Gastroesophageal sphincter (tissue), 4 donors: Measurements from ENCODE around the gene NNAT. TPM values are rescaled to one million over a fixed set of nuclear protein-coding genes. Genes with fewer than 3 reads are reported as not detected.

ENCODE experiments used
- ATAC-seq: fragments of 150-250 bp; one replicate; pipeline ENCODE4 v1.9.1; 2016; ENCODE audit warnings: mild to moderate bottlenecking, moderate library complexity
- H3K27ac ChIP-seq, 4 donors: fragments of 200-600 bp; sonication (generic) in 3 of 4; 1 replicate in 3 of 4; 2 replicates in 1 of 4; pipeline ENCODE4 v1.5.1; 2016 to 2019
- H3K27me3 ChIP-seq: fragments of 200-600 bp; sonication (generic); one replicate; pipeline ENCODE4 v1.5.1; 2019
- H3K36me3 ChIP-seq, 2 donors: fragments of 200-600 bp; sonication (generic); one replicate each; pipeline ENCODE4 v1.5.1; 2019; ENCODE audit warnings: control low read depth in 1 of 2
- H3K4me1 ChIP-seq, 3 donors: fragments of 200-600 bp; sonication (generic); 1 replicate in 2 of 3; 2 replicates in 1 of 3; pipeline ENCODE4 v1.5.1; 2016 to 2019; ENCODE audit warnings: control low read depth in 2 of 3
- H3K4me3 ChIP-seq, 2 donors: fragments of 200-600 bp; sonication (generic); one replicate each; pipeline ENCODE4 v1.5.1; 2019; ENCODE audit warnings: mild to moderate bottlenecking in 1 of 2, moderate library complexity in 1 of 2
- H3K9me3 ChIP-seq, 3 donors: fragments of 200-600 bp; sonication (generic); one replicate each; pipeline ENCODE4 v1.5.1; 2017 to 2019; ENCODE audit warnings: control low read depth in 2 of 3
- EP300 ChIP-seq: sonication (generic); formaldehyde crosslinking; IDR thresholded peaks from one replicate; pipeline ENCODE4 v1.6.1; 2017; ENCODE audit warnings: antibody characterized with exemption, mild to moderate bottlenecking
- POLR2A ChIP-seq, 2 donors: fragments of 450-650 bp; IDR thresholded peaks; one replicate each; pipeline ENCODE4 v1.6.1; 2017; ENCODE audit warnings: antibody characterized with exemption in 2 of 2, mild to moderate bottlenecking in 2 of 2, moderate library complexity in 1 of 2
- POLR2AphosphoS5 ChIP-seq: sonication (generic); formaldehyde crosslinking; IDR thresholded peaks from one replicate; pipeline ENCODE4 v1.6.1; 2017; ENCODE audit warnings: antibody characterized with exemption
- WGBS, 2 donors: methylation state at CpG; one replicate each; pipeline ENCODE4 v1.1.5; 2018; ENCODE audit warnings: low coverage in 1 of 2; 5-methylcytosine and 5-hydroxymethylcytosine counted together
- total RNA-seq, 4 donors: library from RNA; depleted of rRNA; stranded (reverse); fragments of >200 nt; gene quantifications; one replicate each; pipeline ENCODE4 v1.1.0, GENCODE V29; 2016
- TF ChIP-seq, protein P1 (sequence below), 4 experiments: fragments of 200-600 bp in 2 of 4; fragments of 450-650 bp in 2 of 4; sonication (generic) in 1 of 4; IDR thresholded peaks; one replicate each; pipeline ENCODE4 v1.5.1; 2017 to 2019; ENCODE audit warnings: antibody characterized with exemption in 4 of 4, mild to moderate bottlenecking in 2 of 4, moderate library complexity in 2 of 4

Gene NNAT
- total RNA-seq, 4 donors from 2014 or later: 3.3 to 8.8 (median 7.7) TPM

DNA sequence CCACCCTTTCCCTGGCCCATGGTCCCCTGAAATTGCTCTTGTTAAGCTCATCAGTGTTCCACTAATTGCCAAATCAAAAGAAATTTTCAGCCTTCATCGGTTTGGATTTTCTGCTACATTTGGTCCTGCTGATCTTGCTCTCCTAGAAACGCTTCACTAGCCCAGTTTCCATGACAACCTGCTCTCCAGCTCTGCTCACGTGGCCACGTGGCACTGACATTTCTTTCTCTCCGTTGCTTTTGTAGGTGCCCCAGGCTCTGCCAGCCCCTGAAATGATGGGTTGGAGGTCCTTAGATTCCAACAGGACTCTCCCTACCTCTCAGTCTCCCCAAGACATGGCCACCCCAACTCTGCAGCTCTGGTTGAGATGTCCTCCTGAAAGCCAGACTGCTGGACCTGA lies 45.8 kb upstream of the NNAT start:
- WGBS, 2 donors: 68 to 77% methylated on average over 3 to 5 of the region's 5 CpGs
- Histone ChIP-seq H3K4me1 (no peaks in the 10 kb centered on the region), H3K27me3 (no peaks in the 10 kb centered on the region), H3K9me3 (no peaks in the 10 kb centered on the region), H3K27ac (no peak overlapping the region), H3K4me3 (no peak overlapping the region), H3K36me3 (no peaks in the 10 kb centered on the region)
- no peak for ATAC-seq
- TF ChIP-seq POLR2A (IDR thresholded peaks at IDR 0.05): no peak
- no peak for TF ChIP-seq POLR2AphosphoS5
- no peak for TF ChIP-seq EP300
- TF ChIP-seq, protein P1, sequence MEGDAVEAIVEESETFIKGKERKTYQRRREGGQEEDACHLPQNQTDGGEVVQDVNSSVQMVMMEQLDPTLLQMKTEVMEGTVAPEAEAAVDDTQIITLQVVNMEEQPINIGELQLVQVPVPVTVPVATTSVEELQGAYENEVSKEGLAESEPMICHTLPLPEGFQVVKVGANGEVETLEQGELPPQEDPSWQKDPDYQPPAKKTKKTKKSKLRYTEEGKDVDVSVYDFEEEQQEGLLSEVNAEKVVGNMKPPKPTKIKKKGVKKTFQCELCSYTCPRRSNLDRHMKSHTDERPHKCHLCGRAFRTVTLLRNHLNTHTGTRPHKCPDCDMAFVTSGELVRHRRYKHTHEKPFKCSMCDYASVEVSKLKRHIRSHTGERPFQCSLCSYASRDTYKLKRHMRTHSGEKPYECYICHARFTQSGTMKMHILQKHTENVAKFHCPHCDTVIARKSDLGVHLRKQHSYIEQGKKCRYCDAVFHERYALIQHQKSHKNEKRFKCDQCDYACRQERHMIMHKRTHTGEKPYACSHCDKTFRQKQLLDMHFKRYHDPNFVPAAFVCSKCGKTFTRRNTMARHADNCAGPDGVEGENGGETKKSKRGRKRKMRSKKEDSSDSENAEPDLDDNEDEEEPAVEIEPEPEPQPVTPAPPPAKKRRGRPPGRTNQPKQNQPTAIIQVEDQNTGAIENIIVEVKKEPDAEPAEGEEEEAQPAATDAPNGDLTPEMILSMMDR (IDR thresholded peaks at IDR 0.05): no peak

DNA sequence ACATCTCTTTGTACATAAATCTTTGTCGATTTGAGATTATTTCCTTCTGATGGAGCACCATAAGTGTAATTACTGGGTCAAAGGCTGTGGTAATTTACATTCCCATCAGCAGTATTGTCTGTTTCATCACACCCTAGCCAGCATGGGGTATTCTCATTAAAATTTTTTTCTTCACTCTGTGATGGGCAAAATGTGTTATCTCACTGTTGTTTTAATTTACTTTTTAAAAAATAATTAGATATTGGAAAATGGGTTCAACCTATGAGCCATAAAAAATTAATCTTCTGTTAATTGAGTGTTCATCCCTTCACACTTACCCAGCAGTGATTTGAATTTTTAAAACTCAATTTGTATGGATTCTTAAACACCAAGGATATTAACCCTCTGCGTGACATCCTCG lies 44.0 kb upstream of the NNAT start:
- WGBS, 2 donors: 42 to 54% methylated on average over 3 of the region's 3 CpGs
- Histone ChIP-seq H3K27ac (no peak overlapping the region), H3K4me3 (no peak overlapping the region), H3K27me3 (no peaks in the 10 kb centered on the region), H3K9me3 (no peaks in the 10 kb centered on the region), H3K36me3 (no peaks in the 10 kb centered on the region), H3K4me1 (no peaks in the 10 kb centered on the region)
- no peak for TF ChIP-seq POLR2A (IDR thresholded peaks at IDR 0.05)
- TF ChIP-seq, protein P1 (IDR thresholded peaks at IDR 0.05): no peak
- no peak for TF ChIP-seq POLR2AphosphoS5
- TF ChIP-seq EP300: no peak
- no peak for ATAC-seq

DNA sequence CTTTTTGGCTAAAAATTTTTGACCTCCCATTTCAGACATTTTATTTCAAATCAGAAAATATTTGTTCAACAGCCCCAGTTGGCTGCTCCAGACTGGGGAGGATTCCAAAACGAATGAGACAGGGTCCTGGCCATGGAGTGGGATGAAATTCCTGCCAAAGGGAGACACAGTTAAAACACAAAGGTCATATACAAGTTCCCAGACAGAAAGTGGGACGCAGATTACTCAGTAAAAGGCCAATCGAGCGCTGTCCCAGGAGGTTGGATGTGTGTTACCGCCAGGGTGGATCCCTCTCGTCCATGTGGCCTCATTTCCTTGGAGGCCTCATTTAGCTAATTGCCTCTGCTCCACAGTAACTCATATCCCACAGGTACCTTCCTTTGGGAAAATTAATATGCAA lies 41.8 kb upstream of the NNAT start:
- TF ChIP-seq POLR2A (IDR thresholded peaks at IDR 0.05): no peak
- TF ChIP-seq EP300: no peak
- no peak for TF ChIP-seq POLR2AphosphoS5
- TF ChIP-seq, protein P1 (IDR thresholded peaks at IDR 0.05): no peak
- Histone ChIP-seq H3K4me1 (no peaks in the 10 kb centered on the region), H3K27me3 (no peaks in the 10 kb centered on the region), H3K9me3 (no peaks in the 10 kb centered on the region), H3K27ac (no peak overlapping the region), H3K36me3 (no peaks in the 10 kb centered on the region), H3K4me3 (no peak overlapping the region)
- WGBS, 2 donors: 37 to 86% methylated on average over 5 to 6 of the region's 6 CpGs
- no peak for ATAC-seq

DNA sequence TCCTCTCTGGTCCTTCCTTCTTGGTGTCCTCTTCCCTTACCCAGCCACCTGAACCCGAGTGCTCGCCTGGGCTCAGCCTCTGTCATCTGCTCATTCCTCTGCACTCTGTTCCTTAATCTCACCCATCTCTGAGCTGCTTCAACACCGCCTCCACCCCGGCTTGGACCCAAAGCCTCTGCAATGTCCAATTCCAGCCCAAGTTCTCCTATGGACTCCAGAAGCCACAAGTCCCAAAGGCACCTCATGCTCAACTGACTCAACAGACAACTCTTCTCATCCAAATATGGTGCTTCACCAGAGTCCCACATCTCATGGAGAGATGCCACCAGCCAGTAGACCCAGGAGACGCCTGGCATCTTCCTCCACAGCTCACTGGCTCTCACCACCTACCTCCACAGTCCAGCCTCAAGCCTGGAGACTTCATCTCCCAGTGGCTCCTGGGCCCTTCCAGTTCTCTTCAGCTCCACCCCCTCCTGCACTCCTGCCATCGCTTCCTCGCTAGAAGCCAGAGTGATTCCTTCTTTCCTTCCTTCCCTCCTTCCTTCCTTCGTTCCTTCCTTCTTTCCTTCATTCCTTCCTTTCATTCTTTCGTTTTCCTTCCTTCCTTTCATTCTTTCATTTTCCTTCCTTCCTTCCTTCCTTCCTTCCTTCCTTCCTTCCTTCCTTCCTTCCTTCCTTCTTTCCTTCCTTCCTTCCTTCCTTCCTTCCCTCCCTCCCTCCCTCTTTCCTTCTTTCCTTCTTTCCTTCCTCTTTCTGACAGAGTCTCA lies 40.9 kb upstream of the NNAT start:
- ATAC-seq: no peak
- Histone ChIP-seq H3K4me3 (no peak overlapping the region), H3K4me1 (no peaks in the 10 kb centered on the region), H3K27me3 (no peaks in the 10 kb centered on the region), H3K9me3 (no peaks in the 10 kb centered on the region), H3K27ac (no peak overlapping the region), H3K36me3 (no peaks in the 10 kb centered on the region)
- no peak for TF ChIP-seq EP300
- TF ChIP-seq, protein P1 (IDR thresholded peaks at IDR 0.05): no peak
- no peak for TF ChIP-seq POLR2AphosphoS5
- TF ChIP-seq POLR2A (IDR thresholded peaks at IDR 0.05): no peak
- 81 to 91% methylated on average over 9 of the region's 9 CpGs for WGBS, 2 donors

DNA sequence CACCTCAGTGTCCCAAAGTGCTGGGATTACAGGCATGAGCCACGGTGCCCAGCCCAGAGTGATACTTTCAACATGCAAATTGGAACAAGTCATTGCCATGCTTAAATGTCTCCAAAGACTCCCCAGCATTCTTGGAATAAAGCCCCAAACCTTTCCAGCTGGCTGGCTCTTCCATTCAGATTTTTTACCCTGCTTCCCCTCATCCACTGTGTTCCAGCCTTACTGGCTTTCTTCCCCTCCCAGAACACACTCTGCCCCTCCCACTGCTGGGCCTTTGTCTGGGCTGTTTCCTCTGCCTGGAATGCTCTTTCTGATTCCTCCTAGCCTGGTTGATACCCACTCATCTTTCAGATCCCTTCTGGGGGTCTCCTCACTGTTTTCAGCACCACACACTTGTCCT lies 40.1 kb upstream of the NNAT start:
- Histone ChIP-seq H3K4me1 (no peaks in the 10 kb centered on the region), H3K36me3 (no peaks in the 10 kb centered on the region), H3K4me3 (no peak overlapping the region), H3K27me3 (no peaks in the 10 kb centered on the region), H3K9me3 (no peaks in the 10 kb centered on the region), H3K27ac (no peak overlapping the region)
- 33 to 80% methylated on average over 1 of the region's 1 CpG for WGBS, 2 donors
- TF ChIP-seq POLR2AphosphoS5 (no peak), EP300 (no peak), POLR2A (IDR thresholded peaks at IDR 0.05) (no peak)
- TF ChIP-seq, protein P1 (IDR thresholded peaks at IDR 0.05): no peak
- ATAC-seq: no peak
